Fibroblast of lung (primary cell): ENCODE results near the gene GPR137. TPM values are rescaled to one million over a fixed set of nuclear protein-coding genes. Genes with fewer than 3 reads are reported as not detected.

Experiments
- DNase-seq, 2 donors: peaks; one replicate each; pipeline versions ENCODE4 v3.0.0 to v3.0.0-alpha.2; 2010; ENCODE audit warnings: low read depth in 2 of 2
- H2AFZ ChIP-seq: 2 replicates; pipeline ENCODE4 v1.5.1; 2012; ENCODE audit warnings: low read length, control low read depth, inconsistent platforms
- H3K27ac ChIP-seq: 2 replicates; pipeline ENCODE4 v1.5.1; 2011; ENCODE audit warnings: low read length, control low read depth; ENCODE audit not compliant: insufficient read depth
- H3K27me3 ChIP-seq: 2 replicates; pipeline ENCODE4 v1.5.1; 2011; ENCODE audit warnings: mild to moderate bottlenecking, low read length; ENCODE audit not compliant: control insufficient read depth, insufficient read depth
- H3K36me3 ChIP-seq: 2 replicates; pipeline ENCODE4 v1.5.1; 2011; ENCODE audit warnings: low read length; ENCODE audit not compliant: control insufficient read depth, insufficient read depth
- H3K4me1 ChIP-seq: 2 replicates; pipeline ENCODE4 v1.5.1; 2011; ENCODE audit warnings: low read length; ENCODE audit not compliant: control insufficient read depth, insufficient read depth; ENCODE audit errors: extremely low read depth
- H3K4me2 ChIP-seq: 2 replicates; pipeline ENCODE4 v1.5.1; 2011; ENCODE audit warnings: low read length, control low read depth; ENCODE audit not compliant: insufficient read depth; ENCODE audit errors: extremely low read depth
- H3K4me3 ChIP-seq, 4 experiments: fragments of 200-600 bp in 1 of 4; sonication (generic) in 1 of 4; replicated peaks in 1 of 4; 2 replicates each; pipeline ENCODE4 v1.5.1; 2011 to 2016; ENCODE audit warnings: low read length in 4 of 4, low read depth in 3 of 4, mild to moderate bottlenecking in 3 of 4, control low read depth in 2 of 4, inconsistent platforms in 1 of 4, mixed read lengths in 1 of 4; ENCODE audit not compliant: insufficient read depth in 1 of 4; ENCODE audit errors: control extremely low read depth in 1 of 4
- H3K79me2 ChIP-seq: 2 replicates; pipeline ENCODE4 v1.5.1; 2012; ENCODE audit warnings: mild to moderate bottlenecking, low read length, inconsistent platforms; ENCODE audit not compliant: control insufficient read depth, insufficient read depth
- H3K9ac ChIP-seq: 2 replicates; pipeline ENCODE4 v1.5.1; 2011; ENCODE audit warnings: mild to moderate bottlenecking, low read length, control low read depth; ENCODE audit not compliant: insufficient read depth
- H3K9me3 ChIP-seq: 2 replicates; pipeline ENCODE4 v1.5.1; 2012; ENCODE audit warnings: low read depth, low read length; ENCODE audit not compliant: control insufficient read depth, insufficient read depth
- H4K20me1 ChIP-seq: 2 replicates; pipeline ENCODE4 v1.5.1; 2011; ENCODE audit warnings: low read length; ENCODE audit not compliant: control insufficient read depth, insufficient read depth; ENCODE audit errors: extremely low read depth
- CTCF ChIP-seq, 2 donors: IDR thresholded peaks in 1 of 2; conservative IDR thresholded peaks in 1 of 2; 1 replicate in 1 of 2; 2 replicates in 1 of 2; pipeline ENCODE4 v1.5.1; 2011 to 2012; ENCODE audit warnings: low read length in 2 of 2, control low read depth in 1 of 2, inconsistent platforms in 1 of 2, low read depth in 1 of 2, mild to moderate bottlenecking in 1 of 2
- EZH2 ChIP-seq: IDR thresholded peaks from 2 replicates; pipeline ENCODE4 v1.5.1; 2012; ENCODE audit warnings: low read length, control low read depth, mild to moderate bottlenecking; ENCODE audit errors: missing control alignments
- polyA plus RNA-seq, 2 donors: library from polyadenylated mRNA; depleted of rRNA in 1 of 2; stranded (reverse) in 1 of 2; unstranded in 1 of 2; fragments of >200 nt; gene quantifications; 2 replicates each; pipeline ENCODE4 v1.2.1, GENCODE V29; 2011 to 2012; ENCODE audit warnings: missing spikeins in 1 of 2
- total RNA-seq: library from RNA; depleted of rRNA; stranded (reverse); fragments of >200 nt; gene quantifications from 2 replicates; pipeline ENCODE4 v1.2.1, GENCODE V29; 2014

GPR137 gene
- total and polyA plus RNA-seq, 2 donors (not counting 1 experiment from before 2014, with no cell fraction given): 10.7 to 10.9 TPM

GRCh38 chr11:64261556-64262080 is 24.0 kb upstream of the GPR137 start:
- H4K20me1 ChIP-seq: no peaks in the 10 kb centered on the region
- no peak for DNase-seq
- no peaks in the 10 kb centered on the region for H3K9me3 ChIP-seq
- peaks cover 49% of the 10 kb centered on the region for H3K36me3 ChIP-seq
- no peak for TF ChIP-seq CTCF (conservative IDR thresholded peaks at IDR 0.05 in 1 of 2, IDR thresholded peaks at IDR 0.05 in 1 of 2; ENCODE audit: low read depth in 1 of 2, low read length in 2 of 2)
- TF ChIP-seq EZH2: no peak
- H3K9ac ChIP-seq: no peak overlapping the region
- H3K27me3 ChIP-seq: no peaks in the 10 kb centered on the region
- H3K4me3 ChIP-seq: no peak overlapping the region
- no peak overlapping the region for H3K4me2 ChIP-seq
- H3K79me2 ChIP-seq: no peaks in the 10 kb centered on the region
- H3K27ac ChIP-seq: no peak overlapping the region
- H3K4me1 ChIP-seq: no peaks in the 10 kb centered on the region
- no peak overlapping the region for H2AFZ ChIP-seq

- H4K20me1 ChIP-seq: no peaks in the 10 kb centered on the region
- no peak overlapping the region for H3K4me2 ChIP-seq
- TF ChIP-seq CTCF (conservative IDR thresholded peaks at IDR 0.05 in 1 of 2, IDR thresholded peaks at IDR 0.05 in 1 of 2; ENCODE audit: low read depth in 1 of 2, low read length in 2 of 2): no peak
- TF ChIP-seq EZH2: no peak
- H3K4me1 ChIP-seq: peaks cover 5% of the 10 kb centered on the region
- no peak overlapping the region for H3K9ac ChIP-seq
- H2AFZ ChIP-seq: no peak overlapping the region
- H3K27ac ChIP-seq: no peak overlapping the region
- H3K36me3 ChIP-seq: peaks cover 52% of the 10 kb centered on the region
- no peaks in the 10 kb centered on the region for H3K27me3 ChIP-seq
- no peak for DNase-seq
- H3K9me3 ChIP-seq: no peaks in the 10 kb centered on the region
- no peaks in the 10 kb centered on the region for H3K79me2 ChIP-seq
- H3K4me3 ChIP-seq: no peak overlapping the region
Observed at GRCh38 chr11:64262271-64263002, 23.2 kb upstream of the GPR137 start.

GRCh38 chr11:64263021-64263946 is 22.4 kb upstream of the GPR137 start:
- H3K4me1 ChIP-seq: peaks cover 9% of the 10 kb centered on the region
- no peaks in the 10 kb centered on the region for H3K9me3 ChIP-seq
- no peak overlapping the region for H2AFZ ChIP-seq
- no peak overlapping the region for H3K4me2 ChIP-seq
- no peak for TF ChIP-seq CTCF (conservative IDR thresholded peaks at IDR 0.05 in 1 of 2, IDR thresholded peaks at IDR 0.05 in 1 of 2; ENCODE audit: low read depth in 1 of 2, low read length in 2 of 2)
- TF ChIP-seq EZH2: no peak
- no peak overlapping the region for H3K27ac ChIP-seq
- H4K20me1 ChIP-seq: no peaks in the 10 kb centered on the region
- H3K79me2 ChIP-seq: no peaks in the 10 kb centered on the region
- DNase-seq: peak; percentile 56 to 70
- H3K27me3 ChIP-seq: no peaks in the 10 kb centered on the region
- H3K36me3 ChIP-seq: peaks cover 51% of the 10 kb centered on the region
- no peak overlapping the region for H3K4me3 ChIP-seq
- no peak overlapping the region for H3K9ac ChIP-seq
